Measurements from ENCODE around the gene SV2A.
A peak's percentile ranks its signal among the peaks of the same experiment; 100 is the strongest.
"Not testable (repeated sequence)": the region's sequence is repeated elsewhere in the genome, so short reads cannot be mapped to it uniquely, and the experiment has no call there.

Gene SV2A

GRCh38 chr1:149886396-149887195, 31.0 kb downstream of the SV2A start:
- peak; percentile 80 for DNase-seq (ENCODE audit: low read depth)

- not testable (repeated sequence) for DNase-seq (ENCODE audit: low read depth)
These were observed 31.6 kb downstream of the SV2A start for GRCh38 chr1:149886121-149886395.

- DNase-seq (ENCODE audit: low read depth), result peak; percentile 29
These were observed 32.1 kb downstream of the SV2A start for GRCh38 chr1:149885339-149886120.

- DNase-seq (ENCODE audit: low read depth), result no peak
These were observed 33.0 kb downstream of the SV2A start for GRCh38 chr1:149884433-149885338.

- no peak for DNase-seq (ENCODE audit: low read depth)
These were observed 33.9 kb downstream of the SV2A start for GRCh38 chr1:149883598-149884247.

GRCh38 chr1:149881876-149882275, 35.8 kb downstream of the SV2A start:
- no peak for DNase-seq (ENCODE audit: low read depth)

GRCh38 chr1:149879556-149879955, 38.1 kb downstream of the SV2A start:
- DNase-seq (ENCODE audit: low read depth), result no peak

- no peak for DNase-seq (ENCODE audit: low read depth)
These were observed 40.3 kb downstream of the SV2A start for GRCh38 chr1:149877211-149877946.

- DNase-seq (ENCODE audit: low read depth), result not testable (repeated sequence)
These were observed 44.6 kb downstream of the SV2A start for GRCh38 chr1:149873060-149873459.

GRCh38 chr1:149866887-149867286, 50.8 kb downstream of the SV2A start:
- DNase-seq (ENCODE audit: low read depth), result not testable (repeated sequence)

- not testable (repeated sequence) for DNase-seq (ENCODE audit: low read depth)
These were observed 56.1 kb downstream of the SV2A start for GRCh38 chr1:149861497-149862054.

GRCh38 chr1:149860684-149861496, 56.8 kb downstream of the SV2A start:
- not testable (repeated sequence) for DNase-seq (ENCODE audit: low read depth)

GRCh38 chr1:149860271-149860670, 57.4 kb downstream of the SV2A start:
- DNase-seq (ENCODE audit: low read depth), result not testable (repeated sequence)

Data from stimulated activated CD4-positive, alpha-beta T cell treated with anti-CD3 and anti-CD28 coated beads, Interleukin-2, amount 100 ng/mL, for 4 hours (primary cell).